NCI-H146 (cell line): ENCODE results near the gene SLAMF1.
A peak's percentile ranks its signal among the peaks of the same experiment; 100 is the strongest.
"Not testable (repeated sequence)": the region's sequence is repeated elsewhere in the genome, so short reads cannot be mapped to it uniquely, and the experiment has no call there.

Source experiments
- DNase-seq: peaks from one replicate; lab custom pipeline; 2025; lab: John Stamatoyannopoulos, UW

Gene SLAMF1

GRCh38 chr1:160646711-160647328 lies at the start of gene SLAMF1:
SLAMF1 (minus strand) TSS chr1:160647044; CDS start chr1:160646945, 99 bp downstream.
- DNase-seq = no peak

GRCh38 chr1:160692390-160692789 lies 45.5 kb upstream of the SLAMF1 start:
- not testable (repeated sequence) for DNase-seq

- DNase-seq = no peak
Measured at GRCh38 chr1:160685266-160685665, 38.4 kb upstream of the SLAMF1 start.

GRCh38 chr1:160682983-160683865 lies 36.4 kb upstream of the SLAMF1 start:
- no peak for DNase-seq

GRCh38 chr1:160681891-160682140 lies 35.0 kb upstream of the SLAMF1 start:
- DNase-seq = no peak

- DNase-seq = no peak
Measured at GRCh38 chr1:160681066-160681890, 34.4 kb upstream of the SLAMF1 start.

GRCh38 chr1:160680399-160680798 lies 33.6 kb upstream of the SLAMF1 start:
- no peak for DNase-seq

GRCh38 chr1:160679893-160680292 lies 33.0 kb upstream of the SLAMF1 start:
- DNase-seq = no peak

GRCh38 chr1:160676869-160677597 lies 30.2 kb upstream of the SLAMF1 start:
- DNase-seq = no peak

GRCh38 chr1:160675641-160676410 lies 29.0 kb upstream of the SLAMF1 start:
- peak; percentile 19 for DNase-seq

GRCh38 chr1:160674415-160674814 lies 27.6 kb upstream of the SLAMF1 start:
- no peak for DNase-seq

- no peak for DNase-seq
Measured at GRCh38 chr1:160672789-160673695, 26.2 kb upstream of the SLAMF1 start.

GRCh38 chr1:160671603-160672517 lies 25.0 kb upstream of the SLAMF1 start:
- DNase-seq = no peak

- no peak for DNase-seq
Measured at GRCh38 chr1:160670701-160671100, 23.9 kb upstream of the SLAMF1 start.

- no peak for DNase-seq
Measured at GRCh38 chr1:160669802-160670201, 23.0 kb upstream of the SLAMF1 start.

- no peak for DNase-seq
Measured at GRCh38 chr1:160669276-160669675, 22.4 kb upstream of the SLAMF1 start.

GRCh38 chr1:160667896-160668295 lies 21.1 kb upstream of the SLAMF1 start:
- no peak for DNase-seq

- DNase-seq = no peak
Measured at GRCh38 chr1:160666079-160666442, 19.2 kb upstream of the SLAMF1 start.
